KBM-7 (cell line): ENCODE measurements around the gene SLC16A8.
"Not testable (repeated sequence)": the region's sequence is repeated elsewhere in the genome, so short reads cannot be mapped to it uniquely, and the experiment has no call there.

ENCODE experiments used
- DNase-seq: peaks from one replicate; pipeline ENCODE4 v3.0.0-alpha.2; 2015
- in situ Hi-C: fragments of 300-500 bp; cut with MboI; formaldehyde crosslinking; loops from 2 replicates; pipeline ENCODE4 v1.14.3; 2020; ENCODE audit warnings: low sequenced_read_pairs, low pct_unique_long_range_greater_than_20kb, mixed read lengths

The SLC16A8 gene

DNA sequence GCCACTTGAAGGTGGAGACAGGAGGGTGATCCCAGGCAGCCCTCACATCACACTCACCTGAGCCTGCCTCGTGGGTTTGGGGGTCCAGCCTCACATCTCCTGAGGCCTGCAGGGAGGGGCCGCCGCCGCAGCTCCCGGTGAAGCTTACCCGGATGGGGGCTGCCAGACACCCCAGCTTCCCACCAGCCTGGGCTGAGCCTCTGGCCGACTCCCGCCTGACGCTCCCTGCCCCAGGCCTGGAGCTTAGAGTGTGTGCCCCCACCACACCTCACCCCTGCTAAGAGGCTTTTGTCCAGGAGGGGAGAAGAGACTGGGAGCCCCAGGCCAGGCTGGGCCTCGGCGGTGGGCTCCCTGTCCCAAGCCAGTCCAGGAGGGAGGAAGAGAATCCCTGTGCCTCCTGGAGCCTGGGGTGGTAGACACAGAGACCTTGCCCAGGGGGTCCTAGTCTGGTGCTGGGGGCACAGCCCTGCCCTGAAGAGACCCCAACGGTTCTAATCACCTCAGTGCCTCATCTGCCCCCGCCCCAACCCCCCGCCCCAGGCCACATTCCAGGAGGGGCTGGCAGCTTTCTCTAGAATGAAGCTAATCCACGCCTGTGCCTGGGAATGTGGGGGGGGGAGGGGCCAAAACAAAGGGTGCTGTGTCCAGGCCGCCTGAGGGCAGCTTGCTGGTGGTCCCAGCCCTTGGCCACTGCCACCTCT is at the start of gene SLC16A8:
Gene SLC16A8, minus strand, starts transcription at position 254 of the 701 bp plus-strand sequence. CDS start 1,311 bp downstream, outside the sequence.
- in situ Hi-C loops = no loop called here
- no peak for DNase-seq

- in situ Hi-C loops = no loop called here
- no peak for DNase-seq
Measured at GRCh38 chr22:38133331-38133730, 49.3 kb upstream of the SLC16A8 start.

DNA sequence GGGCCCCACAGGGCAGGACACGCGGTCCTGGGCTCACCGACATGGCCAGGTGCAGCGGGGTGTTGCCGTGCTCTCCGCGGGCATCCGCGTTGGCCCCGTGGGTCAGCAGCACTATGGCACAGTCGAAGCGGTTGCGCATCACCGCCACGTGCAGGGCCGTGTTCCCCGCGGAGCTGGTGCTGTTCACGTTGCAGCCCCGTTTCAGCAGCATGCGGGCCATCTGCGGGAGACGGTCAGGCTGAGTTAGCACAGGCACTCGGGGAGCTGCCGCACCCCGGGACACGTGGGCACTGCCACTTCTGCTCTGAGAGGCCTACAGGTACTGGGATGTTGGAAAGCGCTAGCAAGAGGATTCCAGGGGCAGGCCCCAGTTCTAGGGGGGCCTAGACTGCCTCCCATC is 48.8 kb upstream of the SLC16A8 start:
- in situ Hi-C loops = no loop called here
- no peak for DNase-seq

DNA sequence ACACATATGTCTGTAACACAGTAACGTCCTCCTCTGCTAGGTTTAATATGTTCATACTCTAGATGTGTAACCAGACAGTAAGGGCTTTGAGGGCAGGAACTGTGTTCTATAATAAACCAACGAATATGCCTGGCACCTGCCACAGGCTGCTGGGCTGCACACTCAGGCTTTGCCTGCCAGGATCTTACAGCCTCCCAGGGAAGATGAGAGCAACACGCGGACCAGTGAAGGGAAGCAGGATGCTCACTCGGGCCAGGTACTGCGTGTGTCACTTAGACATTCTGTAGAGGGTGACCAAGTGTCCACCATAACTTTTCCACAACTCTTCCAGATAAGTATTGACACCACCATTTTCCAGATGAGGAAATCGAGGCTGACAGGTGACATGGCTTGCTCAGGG is 48.2 kb upstream of the SLC16A8 start:
- in situ Hi-C loops = no loop called here
- DNase-seq = no peak

- in situ Hi-C loops = no loop called here
- no peak for DNase-seq
Measured at GRCh38 chr22:38131399-38131798, 47.4 kb upstream of the SLC16A8 start.

GRCh38 chr22:38129856-38130255 is 45.9 kb upstream of the SLC16A8 start:
- no peak for DNase-seq
- in situ Hi-C loops = no loop called here

- DNase-seq = no peak
- in situ Hi-C loops = no loop called here
Measured at GRCh38 chr22:38129021-38129420, 45.0 kb upstream of the SLC16A8 start.

- no peak for DNase-seq
- in situ Hi-C loops = no loop called here
Measured at GRCh38 chr22:38127869-38128268, 43.9 kb upstream of the SLC16A8 start.

GRCh38 chr22:38126928-38127668 is 43.1 kb upstream of the SLC16A8 start:
- DNase-seq = no peak
- in situ Hi-C loops = no loop called here

DNA sequence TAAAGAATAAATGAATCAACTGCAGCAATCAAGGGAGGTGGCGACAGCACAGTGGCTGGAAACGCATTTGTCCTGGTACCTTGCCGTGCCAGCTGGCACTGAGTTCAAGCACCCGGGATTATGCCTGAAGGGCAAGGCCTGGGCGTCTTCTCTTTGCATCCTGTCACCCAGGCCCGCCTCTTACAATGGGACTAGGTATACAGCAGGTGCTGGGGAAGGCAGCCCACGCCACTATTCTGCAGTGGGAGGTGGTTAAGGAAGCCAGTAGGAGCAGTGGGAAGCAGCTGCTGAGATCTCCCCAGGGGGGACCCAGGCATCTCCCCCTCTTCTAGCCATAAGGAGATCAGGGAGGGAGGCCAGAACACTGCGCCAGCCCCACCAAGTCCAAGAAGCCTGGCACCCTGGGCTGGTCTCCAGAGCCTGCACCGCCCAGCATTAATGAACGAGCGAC is 41.8 kb upstream of the SLC16A8 start:
- DNase-seq = no peak
- in situ Hi-C loops = no loop called here

DNA sequence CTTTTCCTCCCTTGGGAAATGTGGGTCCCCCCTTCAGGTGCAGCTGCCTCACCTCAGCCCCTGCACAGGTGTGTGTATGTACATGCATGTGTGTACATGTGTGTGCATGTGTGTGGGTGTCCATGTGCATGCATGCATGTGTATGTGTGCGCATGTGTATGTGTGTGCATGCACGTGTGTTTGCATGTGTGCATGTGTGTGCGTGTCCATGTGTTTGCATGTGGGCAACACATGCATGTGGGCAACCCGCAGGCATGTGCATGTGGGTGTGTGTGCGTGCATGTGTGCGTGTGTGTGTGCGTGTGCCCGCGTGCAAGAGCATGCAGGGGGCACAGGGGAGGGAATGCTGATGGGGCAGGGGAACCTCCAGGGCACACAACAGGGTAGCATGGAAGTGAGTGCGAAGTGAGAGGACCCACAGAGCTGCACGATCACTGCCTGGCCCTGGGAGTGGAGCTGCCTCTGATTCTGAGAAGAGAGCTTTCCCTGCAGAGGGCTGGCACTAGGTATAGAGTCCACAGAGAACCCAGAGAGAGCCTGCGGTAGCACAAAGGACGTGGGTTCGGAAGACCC is 41.1 kb upstream of the SLC16A8 start:
- no peak for DNase-seq
- in situ Hi-C loops = no loop called here

DNA sequence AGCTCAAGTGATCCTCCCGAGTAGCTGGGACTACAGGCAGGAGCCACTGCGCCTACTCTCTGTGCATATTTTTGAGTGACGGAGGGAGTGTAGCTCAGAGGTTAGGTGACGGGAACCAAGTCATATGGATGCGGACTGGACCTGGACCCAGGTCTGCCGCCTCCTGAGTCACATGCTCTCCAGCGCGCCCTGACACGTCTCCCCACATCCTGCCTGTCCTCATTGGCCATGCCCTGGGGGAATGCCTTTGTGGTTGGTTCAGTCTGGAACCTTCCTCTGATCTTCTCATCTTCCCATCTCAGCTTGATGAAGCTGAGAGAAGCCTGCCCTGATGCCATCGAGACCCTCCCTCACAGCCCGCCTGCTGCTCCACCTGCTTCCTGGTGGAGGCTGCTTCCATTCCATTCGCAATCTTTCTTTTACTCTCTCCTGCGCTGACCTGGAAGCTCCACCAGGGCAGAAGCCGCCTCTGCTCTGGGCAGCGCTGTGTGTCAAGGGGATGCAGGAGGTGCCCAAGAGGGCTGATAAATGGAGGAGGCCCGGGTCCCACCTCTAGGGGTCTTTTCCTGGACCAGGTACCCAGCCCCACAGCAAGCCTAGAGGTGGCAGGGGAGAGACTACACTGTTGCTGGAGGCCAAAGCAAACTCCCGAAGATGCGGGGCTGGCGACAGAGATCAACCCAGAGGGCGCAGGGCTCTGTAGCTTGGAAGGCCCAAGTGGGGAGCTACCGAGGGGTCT is 40.4 kb upstream of the SLC16A8 start:
- no peak for DNase-seq
- in situ Hi-C loops = no loop called here

DNA sequence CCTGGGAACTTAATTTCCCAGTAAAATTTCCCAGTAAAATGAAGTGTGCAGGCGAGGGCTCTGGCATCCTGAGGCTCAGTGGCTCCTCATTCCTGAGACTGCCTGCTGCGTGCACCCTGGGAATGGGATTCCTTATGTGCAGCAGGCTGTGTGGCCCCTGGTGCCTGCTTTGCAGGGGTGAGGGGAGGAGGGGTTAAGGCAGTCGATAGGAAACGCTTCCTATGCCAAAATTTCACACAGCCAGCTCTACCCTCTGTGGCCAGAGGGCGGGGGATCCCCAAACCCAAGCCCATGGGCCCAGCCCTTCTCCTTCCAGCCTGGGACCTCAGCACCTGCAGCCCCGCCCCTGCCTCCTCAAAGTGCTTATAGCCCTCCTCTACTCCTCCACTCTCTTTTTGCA is 38.6 kb upstream of the SLC16A8 start:
- DNase-seq = no peak
- in situ Hi-C loops = no loop called here

DNA sequence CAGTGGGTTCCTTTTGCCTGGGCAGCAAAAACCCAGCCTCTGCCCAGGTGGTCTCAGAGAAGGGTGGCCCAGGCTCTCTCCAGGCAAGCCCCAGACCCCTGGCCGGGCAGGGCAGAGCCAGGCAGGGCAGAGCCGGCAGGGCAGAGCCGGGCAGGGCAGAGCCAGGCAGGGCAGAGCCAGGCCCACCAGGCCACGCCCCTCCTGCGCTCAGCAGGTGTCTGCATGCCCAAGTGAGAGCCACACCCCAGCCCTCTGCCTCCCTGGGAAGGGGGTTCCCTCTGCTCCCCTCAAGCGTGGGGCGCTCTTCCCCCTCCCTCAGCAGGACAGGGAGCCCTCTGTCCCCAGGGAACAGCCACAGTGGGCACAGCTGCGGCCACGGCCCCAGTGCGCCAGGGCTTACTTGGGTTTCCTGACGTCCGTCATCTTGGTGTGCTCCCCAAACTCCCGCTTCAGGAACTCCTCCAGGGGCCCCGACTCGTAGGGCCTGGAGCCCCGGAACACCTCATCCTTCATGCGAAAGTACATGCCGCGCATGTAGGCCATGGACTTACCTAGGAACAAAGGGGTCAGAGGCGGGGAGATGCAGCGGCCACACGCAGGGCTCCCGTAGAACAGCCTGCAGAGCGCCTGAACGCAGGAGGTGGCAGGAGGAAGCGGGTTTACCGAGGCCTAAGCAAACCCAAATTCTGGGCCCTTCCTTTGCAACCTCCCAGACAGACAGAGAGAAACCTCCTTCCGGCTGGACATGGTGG is 36.6 kb upstream of the SLC16A8 start:
- DNase-seq = no peak
- in situ Hi-C loops = no loop called here

DNA sequence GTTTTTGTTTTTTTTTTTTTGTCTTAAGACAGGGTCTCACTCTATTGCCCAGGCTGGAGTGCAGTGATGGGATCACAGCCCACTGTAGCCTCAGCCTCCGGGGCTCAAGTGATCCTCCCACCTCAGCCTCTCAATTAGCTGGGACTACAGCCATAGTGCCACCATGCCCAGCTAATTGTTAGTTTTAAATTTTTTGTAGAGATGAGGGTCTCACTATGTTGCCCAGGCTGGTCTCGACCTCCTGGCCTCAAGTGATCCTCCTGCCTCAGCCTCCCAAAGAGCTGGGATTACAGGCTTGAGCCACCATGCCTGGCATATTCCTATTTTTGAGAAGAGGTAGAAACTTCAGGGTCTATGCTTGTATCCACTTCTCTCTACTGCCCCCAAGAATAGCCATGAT is 34.8 kb upstream of the SLC16A8 start:
- in situ Hi-C loops, DNase-seq: not testable (repeated sequence)

- in situ Hi-C loops = no loop called here
- DNase-seq = no peak
Measured at GRCh38 chr22:38118182-38118581, 34.2 kb upstream of the SLC16A8 start.

DNA sequence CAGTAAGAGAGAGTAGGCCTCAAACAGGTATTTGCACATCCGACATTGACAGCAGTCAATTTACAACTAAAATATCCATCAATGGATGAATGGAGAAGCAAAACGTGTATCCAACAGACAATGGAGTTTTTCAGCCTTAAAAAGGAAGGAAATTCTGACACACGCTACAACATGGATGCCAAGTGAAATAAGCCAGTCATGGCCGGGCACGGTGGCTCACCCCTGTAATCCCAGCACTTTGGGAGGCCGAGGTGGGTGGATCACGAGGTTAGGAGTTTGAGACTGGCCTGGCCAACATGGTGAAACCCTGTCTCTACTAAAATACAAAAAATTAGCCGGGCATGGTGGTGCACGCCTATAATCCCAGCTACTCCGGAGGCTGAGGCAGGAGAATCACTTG is 33.6 kb upstream of the SLC16A8 start:
- DNase-seq, in situ Hi-C loops: not testable (repeated sequence)

DNA sequence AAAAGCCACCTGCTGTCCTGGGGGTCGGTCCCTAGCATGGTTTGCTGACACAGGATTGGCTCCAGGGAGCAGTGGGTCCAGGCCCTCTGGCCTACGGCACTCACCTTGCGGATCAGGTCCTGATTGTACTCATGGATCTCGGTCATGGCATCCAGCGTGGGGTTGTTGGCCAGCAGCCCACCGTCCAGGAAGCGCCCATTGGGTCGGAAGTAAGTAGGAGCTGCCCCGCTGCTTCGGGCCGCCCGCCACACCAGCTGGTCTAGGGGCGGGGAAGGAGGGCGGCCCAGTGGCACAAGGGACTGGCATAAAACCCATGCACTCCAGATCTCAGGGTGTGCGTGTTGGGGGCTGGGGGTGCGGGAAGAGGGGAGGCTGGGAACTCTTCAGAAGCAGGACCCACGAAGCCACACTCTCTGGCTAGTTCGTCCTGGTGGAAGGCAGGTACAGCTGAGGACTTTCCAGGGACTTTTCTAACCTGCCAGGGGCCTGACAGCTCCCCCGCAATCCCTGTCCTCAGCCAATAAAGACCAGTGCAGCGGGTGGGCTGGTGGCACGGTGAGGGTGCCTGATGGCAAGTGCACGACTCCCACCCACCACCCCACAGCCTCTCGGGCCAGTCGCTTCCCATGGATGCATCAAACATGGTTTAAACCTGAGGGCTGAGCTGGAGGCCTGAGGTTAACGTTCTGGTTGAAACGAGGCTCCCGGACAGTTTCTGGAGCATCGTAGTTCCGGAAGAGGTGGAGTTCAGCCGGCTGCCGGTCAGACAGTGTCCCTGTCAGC is 31.6 kb upstream of the SLC16A8 start:
- in situ Hi-C loops = no loop called here
- DNase-seq = no peak
